Endometrium (tissue), 2 donors: Measurements from ENCODE around the gene CTDSP2.
"Not testable (repeated sequence)": the region's sequence is repeated elsewhere in the genome, so short reads cannot be mapped to it uniquely, and the experiment has no call there.

Experiments
- FAIRE-seq: peaks from 2 replicates; lab custom pipeline; 2012; peaks lifted over from hg19 to GRCh38; lab: Jason Lieb, UNC
- donor health status: control.
- donor health status: control.

The CTDSP2 gene

GRCh38 chr12:57782608-57783465, 63.7 kb downstream of the CTDSP2 start, which contains the start of gene TSFM:
Gene TSFM (plus strand): TSS chr12:57782787. CDS start chr12:57782802, 15 bp downstream.
- FAIRE-seq: no peak

GRCh38 chr12:57782243-57782607, 64.3 kb downstream of the CTDSP2 start:
- FAIRE-seq: no peak

DNA sequence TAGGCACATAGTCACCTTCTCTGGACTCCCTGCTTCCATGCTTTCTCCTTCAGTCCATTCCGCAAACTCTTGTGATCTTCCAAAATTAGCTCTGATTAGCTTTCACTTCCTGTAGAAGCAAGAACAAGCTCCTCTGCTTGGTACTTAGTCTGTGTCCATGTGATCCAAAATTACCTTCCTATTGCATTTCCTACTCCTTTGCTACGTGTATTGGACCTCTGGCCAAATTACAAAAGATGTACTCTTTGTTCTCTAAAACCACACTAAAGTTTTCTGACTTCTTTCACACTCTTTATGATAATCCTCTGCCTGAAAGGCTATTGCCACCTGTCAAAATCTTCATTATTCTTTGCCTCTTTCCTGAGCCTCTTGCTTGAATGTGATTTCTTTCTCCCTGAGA, 64.7 kb downstream of the CTDSP2 start:
- FAIRE-seq: no peak

DNA sequence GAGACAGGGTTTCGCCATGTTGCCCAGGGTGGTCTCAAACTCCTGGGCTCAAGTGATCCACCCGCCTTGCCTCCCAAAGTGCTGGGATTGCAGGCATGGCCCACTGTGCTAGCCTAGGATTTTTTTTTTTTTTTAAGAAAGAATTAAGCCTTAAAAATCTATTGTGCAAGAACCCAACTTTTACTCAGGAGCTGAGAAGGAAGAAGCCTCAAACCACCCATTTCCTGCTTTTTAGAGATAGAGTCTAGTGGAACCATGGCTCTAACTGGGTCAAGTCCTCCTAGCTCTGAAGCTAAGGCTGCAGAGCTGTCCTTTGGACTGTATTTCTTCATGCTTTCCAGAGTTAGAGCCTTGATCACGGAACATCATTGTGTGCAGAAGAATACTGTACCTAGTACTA, 65.3 kb downstream of the CTDSP2 start:
- no peak for FAIRE-seq

DNA sequence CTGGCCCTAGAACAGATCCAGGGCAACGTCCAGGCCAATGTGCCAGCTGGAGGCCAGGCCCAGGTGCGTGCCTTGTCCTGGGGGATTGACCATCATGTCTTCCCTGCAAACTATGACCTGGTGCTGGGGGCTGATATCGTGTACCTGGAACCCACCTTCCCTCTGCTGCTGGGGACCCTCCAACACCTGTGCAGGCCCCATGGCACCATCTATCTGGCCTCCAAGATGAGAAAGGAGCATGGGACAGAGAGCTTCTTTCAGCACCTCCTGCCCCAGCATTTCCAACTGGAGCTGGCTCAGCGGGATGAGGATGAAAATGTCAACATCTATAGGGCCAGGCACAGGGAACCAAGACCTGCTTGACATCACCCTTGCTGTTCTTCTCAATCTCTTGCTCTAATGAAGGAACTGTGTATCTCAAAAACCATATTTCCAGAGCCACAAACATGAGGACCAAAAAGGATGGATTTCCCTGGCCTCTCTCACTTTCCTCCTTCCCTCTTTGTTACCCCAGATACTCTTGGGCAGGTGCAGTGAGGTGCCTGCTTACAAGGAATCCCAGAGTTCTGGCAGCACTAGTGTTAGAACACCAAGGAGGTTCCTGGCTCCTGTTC, 66.1 kb downstream of the CTDSP2 start:
- no peak for FAIRE-seq

GRCh38 chr12:57779736-57780135, 66.8 kb downstream of the CTDSP2 start:
- FAIRE-seq: no peak

DNA sequence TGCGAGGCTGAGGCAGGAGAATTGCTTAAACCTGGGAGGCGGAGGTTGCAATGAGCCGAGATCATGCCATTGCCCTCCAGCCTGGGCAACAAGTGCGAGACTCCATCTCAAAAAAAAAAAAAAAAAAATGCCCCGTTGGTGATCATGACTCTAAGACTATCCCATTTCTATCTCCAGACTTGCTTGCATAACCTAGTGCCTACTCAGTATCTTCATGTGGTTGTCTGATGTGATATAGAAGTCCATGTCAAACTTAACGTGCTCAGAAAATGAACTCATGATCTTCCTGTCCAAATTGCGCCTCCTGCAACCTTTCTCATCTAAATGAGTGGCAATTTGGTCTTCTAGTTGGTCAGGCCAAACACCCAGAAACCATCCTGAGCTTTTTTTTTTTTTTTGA, 68.6 kb downstream of the CTDSP2 start:
- no peak for FAIRE-seq

GRCh38 chr12:57777367-57777766, 69.2 kb downstream of the CTDSP2 start:
- FAIRE-seq: no peak

DNA sequence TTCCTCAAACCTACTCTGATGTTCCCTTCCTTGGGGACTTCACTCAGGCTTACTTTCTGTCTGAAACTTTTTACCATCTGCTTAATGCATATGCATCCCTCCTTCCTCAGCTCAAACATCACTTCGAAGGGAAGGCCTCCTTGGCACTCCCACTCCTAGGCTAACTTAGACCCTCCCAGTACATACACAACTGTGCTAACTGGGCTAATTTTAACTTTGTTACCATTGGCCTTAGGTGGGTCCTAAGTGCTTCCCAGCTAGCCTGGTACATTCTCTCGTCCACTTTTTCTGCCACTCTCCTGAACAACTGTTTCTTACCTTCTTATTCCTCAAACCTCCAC, 70.3 kb downstream of the CTDSP2 start:
- FAIRE-seq: no peak

DNA sequence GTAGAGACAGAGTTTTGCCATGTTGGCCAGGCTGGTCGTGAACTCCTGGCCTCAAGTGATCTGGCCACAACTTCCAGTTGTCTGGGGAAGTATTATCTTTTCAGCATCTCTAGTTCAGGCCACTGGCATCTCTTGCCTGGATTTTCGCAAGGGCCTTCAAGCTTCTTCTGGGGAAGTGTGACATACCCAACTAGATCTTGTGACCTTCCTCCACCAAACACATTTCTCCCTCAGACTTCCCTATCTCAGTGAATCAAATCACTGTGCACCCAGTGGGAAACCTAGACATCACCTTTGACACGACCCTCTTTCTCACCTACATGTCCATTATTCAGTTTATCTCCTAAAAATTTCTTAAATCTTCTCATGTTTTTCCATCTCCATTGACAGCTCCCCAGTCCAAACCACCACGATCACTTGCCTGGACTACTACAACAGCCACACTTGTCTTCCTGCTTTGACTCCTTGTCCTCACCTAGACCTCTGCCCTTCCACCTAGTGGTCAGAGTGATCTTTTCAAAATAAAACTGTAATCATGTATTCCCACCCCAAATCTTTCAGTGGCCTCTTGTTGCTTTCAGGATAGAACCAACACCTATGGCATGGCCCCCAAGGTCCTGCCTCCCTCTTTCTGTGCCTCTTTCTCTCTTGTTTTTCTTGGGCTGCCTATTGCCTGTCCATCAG, 70.8 kb downstream of the CTDSP2 start:
- no peak for FAIRE-seq

- FAIRE-seq: no peak
These were observed 71.5 kb downstream of the CTDSP2 start for GRCh38 chr12:57775044-57775443.

DNA sequence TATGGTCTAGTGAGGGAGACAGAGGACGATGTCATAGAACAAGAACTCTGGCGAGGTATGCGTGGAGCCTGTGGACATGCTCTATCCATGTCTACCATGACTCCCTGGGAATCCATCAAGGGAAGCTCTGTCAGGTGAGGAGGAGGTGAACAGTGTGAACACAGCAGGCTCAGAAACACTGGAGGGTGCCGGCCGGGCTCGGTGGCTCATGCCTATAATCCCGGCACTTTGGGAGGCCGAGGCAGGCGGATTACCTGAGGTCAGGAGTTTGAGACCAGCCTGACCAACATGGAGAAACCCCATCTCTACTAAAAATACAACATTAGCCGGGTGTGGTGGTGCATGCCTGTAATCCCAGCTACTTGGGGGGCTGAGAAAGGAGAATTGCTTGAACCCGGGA, 71.9 kb downstream of the CTDSP2 start:
- FAIRE-seq: not testable (repeated sequence)

- FAIRE-seq: no peak
These were observed 73.9 kb downstream of the CTDSP2 start, which contains the start of gene EEF1AKMT3 for GRCh38 chr12:57772429-57773322. Gene EEF1AKMT3 (plus strand): TSS chr12:57772614. CDS start chr12:57772725, 111 bp downstream.

DNA sequence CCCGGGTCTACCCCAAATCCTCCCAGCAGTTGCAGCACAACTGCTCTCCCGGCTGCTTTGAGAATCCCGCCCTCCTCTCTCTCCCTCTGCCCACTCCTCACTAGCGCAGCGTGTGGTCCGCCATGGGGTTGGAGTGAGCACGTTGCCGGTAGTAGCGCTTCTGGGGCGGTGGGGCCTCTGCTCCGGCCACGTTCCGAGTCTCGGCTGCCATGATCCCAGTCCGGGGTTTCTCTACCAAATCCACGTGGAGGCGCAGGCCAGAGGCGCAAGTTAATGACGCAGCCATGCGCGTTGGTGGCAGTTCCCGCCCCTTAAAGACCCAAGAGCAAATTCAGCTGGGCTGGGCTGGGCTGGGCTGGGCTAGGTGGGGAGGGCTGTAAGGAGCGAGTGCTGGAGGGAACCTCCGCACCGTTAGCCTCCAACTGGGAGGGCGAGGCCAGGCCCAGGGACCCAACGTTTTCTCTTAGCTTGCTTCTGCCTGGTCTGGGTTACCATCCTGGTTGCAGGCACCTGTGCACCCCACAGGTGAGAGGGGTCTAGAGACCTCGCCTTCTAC, 74.6 kb downstream of the CTDSP2 start, which contains the start of gene METTL1:
Gene METTL1, minus strand, starts transcription at position 233 of the 556 bp plus-strand sequence. Its CDS starts 22 bp downstream, at position 211.
- peak; percentile 39 for FAIRE-seq

- no peak for FAIRE-seq
These were observed 75.2 kb downstream of the CTDSP2 start for GRCh38 chr12:57771236-57771872.

DNA sequence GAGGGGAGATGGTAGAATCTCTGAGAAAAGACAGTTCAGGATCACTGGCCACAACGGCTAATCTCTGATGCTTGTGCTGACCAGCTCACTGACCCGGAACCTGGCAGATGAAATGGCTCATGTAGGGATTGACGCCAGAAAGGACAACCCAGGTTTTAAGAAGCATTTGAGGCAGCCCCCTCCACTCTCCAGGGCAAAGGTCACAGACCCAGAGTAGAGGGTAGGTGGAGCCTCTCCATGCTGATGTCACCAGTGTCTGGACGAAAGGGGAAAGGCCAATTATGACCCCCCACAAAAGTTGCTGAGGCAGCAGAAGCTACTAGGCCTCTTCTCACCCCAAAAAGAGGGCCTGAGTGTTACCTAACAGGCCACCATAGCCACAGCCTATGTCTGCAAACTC, 75.8 kb downstream of the CTDSP2 start:
- FAIRE-seq: no peak
